CD4-positive, alpha-beta T cell treated with Interleukin-2 at 100 ng/mL for 4 hours (primary cell): ENCODE results near the gene PCBP3.
"Not testable (repeated sequence)": the region's sequence is repeated elsewhere in the genome, so short reads cannot be mapped to it uniquely, and the experiment has no call there.

Experiments
- DNase-seq: peaks from one replicate; pipeline ENCODE4 v3.0.0-alpha.2; 2020; ENCODE audit warnings: low spot score

Gene PCBP3

GRCh38 chr21:45678790-45679189 lies 35.3 kb downstream of the PCBP3 start:
- not testable (repeated sequence) for DNase-seq

GRCh38 chr21:45680215-45680614 lies 36.7 kb downstream of the PCBP3 start:
- no peak for DNase-seq

GRCh38 chr21:45695086-45695485 lies 51.6 kb downstream of the PCBP3 start:
- DNase-seq, result no peak

GRCh38 chr21:45698493-45699184 lies 55.1 kb downstream of the PCBP3 start:
- DNase-seq, result no peak

GRCh38 chr21:45699251-45699942 lies 55.9 kb downstream of the PCBP3 start:
- DNase-seq, result no peak

GRCh38 chr21:45699966-45700365 lies 56.4 kb downstream of the PCBP3 start:
- no peak for DNase-seq

- DNase-seq, result no peak
These were observed 56.9 kb downstream of the PCBP3 start for GRCh38 chr21:45700461-45700860.

- no peak for DNase-seq
These were observed 61.0 kb downstream of the PCBP3 start for GRCh38 chr21:45704311-45705108.

GRCh38 chr21:45706299-45706698 lies 62.8 kb downstream of the PCBP3 start:
- DNase-seq, result no peak

GRCh38 chr21:45709173-45709572 lies 65.6 kb downstream of the PCBP3 start:
- no peak for DNase-seq

GRCh38 chr21:45709696-45710268 lies 66.3 kb downstream of the PCBP3 start:
- no peak for DNase-seq

GRCh38 chr21:45710306-45710705 lies 66.8 kb downstream of the PCBP3 start:
- not testable (repeated sequence) for DNase-seq

- DNase-seq, result no peak
These were observed 70.1 kb downstream of the PCBP3 start for GRCh38 chr21:45713613-45714012.

- DNase-seq, result no peak
These were observed 71.9 kb downstream of the PCBP3 start for GRCh38 chr21:45715441-45715840.

GRCh38 chr21:45718413-45718812 lies 74.9 kb downstream of the PCBP3 start:
- DNase-seq, result no peak

- no peak for DNase-seq
These were observed 75.8 kb downstream of the PCBP3 start for GRCh38 chr21:45719177-45719802.

- DNase-seq, result not testable (repeated sequence)
These were observed 76.7 kb downstream of the PCBP3 start for GRCh38 chr21:45720204-45720603.

GRCh38 chr21:45721671-45722070 lies 78.1 kb downstream of the PCBP3 start:
- DNase-seq, result no peak

- no peak for DNase-seq
These were observed 79.8 kb downstream of the PCBP3 start for GRCh38 chr21:45723049-45723958.

- DNase-seq, result no peak
These were observed 80.9 kb downstream of the PCBP3 start for GRCh38 chr21:45724345-45724961.
